Cardiac muscle cell (in vitro differentiated cells and primary cell): ENCODE measurements around the gene OCRL. TPM values are rescaled to one million over a fixed set of nuclear protein-coding genes. Genes with fewer than 3 reads are reported as not detected.

Experiments used
- DNase-seq, 2 donors: peaks; one replicate each; pipeline versions ENCODE4 v3.0.0 to v3.0.0-alpha.2; 2010 to 2017; ENCODE audit warnings: low read depth in 1 of 2, low spot score in 1 of 2
- H3K27ac ChIP-seq: fragments of 200-600 bp; sonication (generic); 2 replicates; pipeline ENCODE4 v1.5.1; 2016
- H3K27me3 ChIP-seq: fragments of 200-600 bp; sonication (generic); 2 replicates; pipeline ENCODE4 v1.6.0; 2016; ENCODE audit warnings: control low read depth
- H3K36me3 ChIP-seq: fragments of 200-600 bp; sonication (generic); 2 replicates; pipeline ENCODE4 v1.5.1; 2016; ENCODE audit warnings: control low read depth
- H3K4me1 ChIP-seq: fragments of 200-600 bp; sonication (generic); 2 replicates; pipeline ENCODE4 v1.8.1; 2017; ENCODE audit warnings: low read depth, mild to moderate bottlenecking, mixed run types
- H3K4me3 ChIP-seq: fragments of 200-600 bp; sonication (generic); 2 replicates; pipeline ENCODE4 v1.5.1; 2016; ENCODE audit warnings: mild to moderate bottlenecking
- H3K9me3 ChIP-seq: fragments of 200-600 bp; sonication (generic); 2 replicates; pipeline ENCODE4 v1.5.1; 2017; ENCODE audit warnings: low read depth, mild to moderate bottlenecking, control low read depth
- polyA plus RNA-seq: library from polyadenylated mRNA; unstranded; fragments of >200 nt; fragmentation: Nextera tagmentation; extraction: Ambion mirVana; gene quantifications from 2 replicates; pipeline ENCODE4 v1.2.1, GENCODE V29; 2016
- total RNA-seq: library from RNA; depleted of rRNA; stranded (reverse); fragments of >200 nt; gene quantifications from 2 replicates; pipeline ENCODE4 v1.2.3, GENCODE V29; 2016
- TF ChIP-seq, protein P1 (sequence below): IDR thresholded peaks from 2 replicates; pipeline ENCODE4 v1.5.1; 2012; ENCODE audit warnings: low read depth, mild to moderate bottlenecking, low read length

The OCRL gene
- total and polyA plus RNA-seq, 2 experiments from 2014 or later, result 6.3 to 15.3 TPM

DNA sequence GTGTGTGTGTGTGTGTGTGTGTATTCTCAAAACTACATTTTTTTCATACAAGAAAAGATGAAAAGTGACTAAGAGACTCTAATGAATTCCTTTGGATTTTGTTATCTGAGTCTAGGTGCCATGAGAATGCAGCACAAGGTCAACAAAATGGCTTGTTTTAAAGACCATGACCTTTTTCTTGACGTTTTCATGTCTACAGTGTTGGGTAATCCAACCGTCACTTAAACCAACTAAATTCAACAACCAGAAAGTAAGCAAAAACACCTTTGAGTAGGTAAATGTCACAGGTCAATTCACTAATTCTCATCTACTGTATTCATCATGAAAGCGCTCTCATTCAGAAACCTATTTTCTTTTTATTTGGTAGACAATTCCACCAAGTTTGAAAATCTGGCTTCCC is 19.9 kb upstream of the OCRL start:
- H3K27ac ChIP-seq, result no peak overlapping the region
- H3K4me3 ChIP-seq, result no peak overlapping the region
- no peak for DNase-seq
- peaks cover 14% of the 10 kb centered on the region for H3K36me3 ChIP-seq
- H3K27me3 ChIP-seq, result no peaks in the 10 kb centered on the region
- H3K4me1 ChIP-seq, result peaks cover 10% of the 10 kb centered on the region
- no peaks in the 10 kb centered on the region for H3K9me3 ChIP-seq
- TF ChIP-seq, protein P1, sequence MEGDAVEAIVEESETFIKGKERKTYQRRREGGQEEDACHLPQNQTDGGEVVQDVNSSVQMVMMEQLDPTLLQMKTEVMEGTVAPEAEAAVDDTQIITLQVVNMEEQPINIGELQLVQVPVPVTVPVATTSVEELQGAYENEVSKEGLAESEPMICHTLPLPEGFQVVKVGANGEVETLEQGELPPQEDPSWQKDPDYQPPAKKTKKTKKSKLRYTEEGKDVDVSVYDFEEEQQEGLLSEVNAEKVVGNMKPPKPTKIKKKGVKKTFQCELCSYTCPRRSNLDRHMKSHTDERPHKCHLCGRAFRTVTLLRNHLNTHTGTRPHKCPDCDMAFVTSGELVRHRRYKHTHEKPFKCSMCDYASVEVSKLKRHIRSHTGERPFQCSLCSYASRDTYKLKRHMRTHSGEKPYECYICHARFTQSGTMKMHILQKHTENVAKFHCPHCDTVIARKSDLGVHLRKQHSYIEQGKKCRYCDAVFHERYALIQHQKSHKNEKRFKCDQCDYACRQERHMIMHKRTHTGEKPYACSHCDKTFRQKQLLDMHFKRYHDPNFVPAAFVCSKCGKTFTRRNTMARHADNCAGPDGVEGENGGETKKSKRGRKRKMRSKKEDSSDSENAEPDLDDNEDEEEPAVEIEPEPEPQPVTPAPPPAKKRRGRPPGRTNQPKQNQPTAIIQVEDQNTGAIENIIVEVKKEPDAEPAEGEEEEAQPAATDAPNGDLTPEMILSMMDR, result no peak

DNA sequence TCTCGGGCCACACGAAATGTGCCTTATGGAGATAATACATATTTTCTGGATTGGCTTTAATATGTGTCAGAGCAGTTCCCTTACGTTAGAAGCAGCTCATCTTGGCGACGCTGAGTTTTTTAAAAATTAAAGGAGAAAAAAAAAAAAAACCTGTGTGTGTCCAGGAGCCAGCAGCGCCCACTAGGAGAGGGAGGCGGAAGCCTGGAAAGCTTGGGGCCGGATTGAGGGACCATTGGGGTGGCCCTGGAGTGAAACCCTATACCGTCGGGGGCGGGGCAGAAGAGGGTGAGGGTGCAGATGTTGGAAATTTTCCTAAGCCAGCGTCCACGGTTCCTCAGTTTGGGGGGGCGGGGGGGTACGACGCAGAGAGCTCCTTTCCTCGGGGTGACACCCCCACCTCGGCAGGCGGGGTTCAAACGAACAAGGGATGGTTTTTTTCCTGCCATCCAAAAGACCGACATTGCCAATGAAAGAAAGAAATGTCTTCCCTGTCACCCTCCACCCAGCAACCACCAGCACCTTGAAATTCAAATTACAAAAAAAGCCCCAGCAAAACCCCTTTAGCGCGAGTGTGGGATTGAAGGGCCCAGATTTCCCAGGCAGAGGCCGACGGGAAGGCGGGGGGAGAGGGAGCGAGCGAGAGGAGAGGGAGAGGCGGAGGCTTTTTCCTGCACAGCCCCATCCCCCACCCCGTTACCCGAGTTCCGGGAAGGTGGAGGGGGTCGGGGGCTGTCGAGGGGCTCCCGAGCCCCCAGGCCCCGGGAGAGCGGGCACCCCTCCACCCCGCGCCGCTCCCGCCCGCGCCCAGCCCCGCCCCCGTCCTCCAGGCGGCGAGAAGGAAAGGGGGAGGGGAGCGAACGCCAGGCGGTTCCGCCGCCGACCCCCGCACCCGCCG is 17.6 kb upstream of the OCRL start:
- peak; percentile 67 to 82 for DNase-seq
- Histone ChIP-seq H3K27me3 (no peaks in the 10 kb centered on the region), H3K36me3 (no peaks in the 10 kb centered on the region), H3K4me1 (peaks cover 10% of the 10 kb centered on the region), H3K27ac (peak overlapping the region; percentile 94), H3K9me3 (no peaks in the 10 kb centered on the region), H3K4me3 (peak overlapping the region; percentile 59)
- TF ChIP-seq, protein P1, result peak; percentile 23

DNA sequence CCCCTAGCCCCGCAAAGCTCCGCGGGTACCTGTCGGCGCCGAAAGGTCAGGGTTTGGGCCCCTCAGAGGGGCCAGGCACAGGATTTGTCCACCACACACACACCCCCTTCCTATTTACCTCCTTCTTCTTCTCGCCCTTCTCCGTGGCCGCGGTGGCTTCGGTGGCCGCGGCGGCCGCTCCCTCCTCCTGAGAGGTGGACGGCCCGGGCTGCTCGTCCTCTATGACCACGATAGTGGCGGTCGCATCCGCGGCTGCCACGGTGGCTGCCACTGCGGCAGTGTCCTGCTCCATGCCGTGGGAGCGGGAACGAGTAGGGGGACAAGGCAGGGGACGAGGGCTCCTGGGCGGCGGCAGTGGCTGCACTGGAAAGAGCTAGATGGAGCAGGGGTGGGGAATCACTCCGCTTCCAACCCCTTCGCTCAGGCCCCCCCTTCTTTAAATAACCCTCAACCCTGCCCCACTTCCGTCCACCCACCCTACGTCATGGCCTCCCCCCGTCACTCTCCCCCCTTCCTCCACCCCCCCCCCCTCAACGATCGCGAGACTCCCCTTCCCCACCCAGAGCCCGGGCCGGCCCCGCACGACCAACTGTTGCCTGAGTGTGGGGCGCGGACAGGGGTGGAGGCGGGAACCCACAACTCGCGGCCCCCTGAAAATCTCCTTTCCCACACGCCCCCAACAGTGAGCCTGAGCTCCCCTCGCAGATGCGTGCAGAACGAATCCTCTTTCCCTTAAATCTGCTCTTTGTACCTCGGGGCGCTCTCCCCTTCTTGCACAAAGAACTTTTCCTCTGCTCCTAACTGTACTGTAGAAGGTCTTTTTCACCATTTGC is 16.8 kb upstream of the OCRL start, which contains the start of gene SMARCA1:
TSS of gene SMARCA1 (minus strand) at position 412 of the 833 bp plus-strand sequence. CDS start at position 292, 120 bp downstream.
- H3K36me3 ChIP-seq, result no peaks in the 10 kb centered on the region
- TF ChIP-seq, protein P1, result no peak
- H3K4me3 ChIP-seq, result peak within 1 kb of the TSS; percentile 59
- H3K4me1 ChIP-seq, result peaks cover 10% of the 10 kb centered on the region
- peak; percentile 66 to 75 for DNase-seq
- H3K9me3 ChIP-seq, result no peaks in the 10 kb centered on the region
- H3K27me3 ChIP-seq, result no peaks in the 10 kb centered on the region
- H3K27ac ChIP-seq, result peak within 1 kb of the TSS; percentile 94

DNA sequence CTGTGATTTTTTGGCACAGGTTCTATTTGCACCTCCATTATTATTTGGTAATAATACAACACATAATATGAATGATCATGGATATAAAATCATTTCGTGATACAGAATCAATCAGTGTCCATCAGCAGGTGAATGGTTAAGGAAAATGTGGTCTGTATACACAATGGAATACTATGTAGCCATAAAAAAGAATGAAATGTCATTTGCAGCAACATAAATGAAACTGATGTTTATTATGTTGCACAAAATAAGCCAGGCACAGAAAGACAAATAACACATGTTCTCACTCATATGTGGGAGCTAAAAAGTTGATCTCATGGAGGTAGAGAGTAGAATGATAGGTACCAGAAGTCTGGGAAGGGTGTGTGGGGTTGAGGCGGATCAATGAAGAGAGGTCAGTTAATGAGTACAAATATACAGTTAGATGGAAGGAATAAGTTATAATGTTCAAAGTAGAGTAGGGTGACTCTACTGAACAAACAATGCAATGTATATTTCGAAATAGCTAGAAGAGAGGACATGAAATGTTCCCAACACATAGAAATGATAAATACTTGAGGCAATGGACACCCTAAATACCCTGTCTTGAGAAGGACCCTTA is 15.7 kb upstream of the OCRL start:
- TF ChIP-seq, protein P1, result no peak
- Histone ChIP-seq H3K27me3 (no peaks in the 10 kb centered on the region), H3K4me3 (peak overlapping the region; percentile 59), H3K4me1 (peaks cover 7% of the 10 kb centered on the region), H3K27ac (peak overlapping the region; percentile 94), H3K36me3 (no peaks in the 10 kb centered on the region), H3K9me3 (no peaks in the 10 kb centered on the region)
- DNase-seq, result no peak

DNA sequence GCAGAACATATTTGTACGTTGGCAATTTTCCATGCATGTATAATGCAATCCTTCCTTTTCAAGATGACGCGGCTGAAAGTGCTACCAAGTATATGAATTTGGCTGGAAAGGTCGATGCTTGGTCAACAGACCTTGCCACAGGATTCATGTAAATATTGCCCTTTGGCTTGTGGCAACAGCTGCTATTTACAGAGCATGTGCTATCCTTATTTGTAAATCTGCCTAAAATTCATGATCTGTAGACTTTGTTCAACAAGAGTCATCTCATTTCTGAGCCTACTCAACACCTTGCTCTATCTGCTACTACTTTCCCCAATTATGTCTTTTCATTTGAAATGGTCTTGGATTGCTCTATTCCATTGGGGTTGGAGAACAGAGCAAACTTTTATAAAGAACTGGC is 14.9 kb upstream of the OCRL start:
- Histone ChIP-seq H3K27me3 (no peaks in the 10 kb centered on the region), H3K9me3 (no peaks in the 10 kb centered on the region), H3K36me3 (no peaks in the 10 kb centered on the region), H3K27ac (no peak overlapping the region), H3K4me1 (no peaks in the 10 kb centered on the region), H3K4me3 (no peak overlapping the region)
- no peak for DNase-seq
- TF ChIP-seq, protein P1, result no peak
